ENCODE measurements around the gene HMG20A.

- TF ChIP-seq YY1 (IDR thresholded peaks at IDR 0.05; ENCODE audit: insufficient read depth, insufficient read length) (no peak), SUZ12 (IDR thresholded peaks at IDR 0.05; ENCODE audit: extremely low read depth, insufficient read depth, insufficient read length) (no peak)
Measured at GRCh38 chr15:77502379-77503095, 81.8 kb downstream of the HMG20A start.
